Measurements from ENCODE around the gene PIR. TPM values are rescaled to one million over a fixed set of nuclear protein-coding genes. Genes with fewer than 3 reads are reported as not detected.
A peak's percentile ranks its signal among the peaks of the same experiment; 100 is the strongest.

The PIR gene
- total RNA-seq, 1 donor from 2014 or later = 45.0 TPM

GRCh38 chrX:15483891-15484290 is 9.2 kb downstream of the PIR start:
- Mint-ChIP-seq H3K4me1 (no peaks in the 10 kb centered on the region), H3K27ac (no peak overlapping the region), H3K9me3 (no peaks in the 10 kb centered on the region), H3K4me3 (no peak overlapping the region), H3K27me3 (ENCODE audit: insufficient read depth, low read depth) (no peaks in the 10 kb centered on the region), H3K36me3 (peaks cover 19% of the 10 kb centered on the region)
- no peak overlapping the region for H3K27ac ChIP-seq
- H3K4me1 ChIP-seq = peaks cover 8% of the 10 kb centered on the region
- H2AFZ ChIP-seq (replicated peaks) = no peak overlapping the region
- no peak for DNase-seq (ENCODE audit: low spot score)
- no peak overlapping the region for H3K4me2 ChIP-seq
- no peaks in the 10 kb centered on the region for H3K36me3 ChIP-seq
- TF ChIP-seq EZH2 (IDR thresholded peaks at IDR 0.05) (no peak), EZH2phosphoT487 (IDR thresholded peaks at IDR 0.05) (no peak), CTCF (IDR thresholded peaks at IDR 0.05) (no peak)
- H3K4me3 ChIP-seq = no peak overlapping the region
- no peaks in the 10 kb centered on the region for H3K9me3 ChIP-seq (ENCODE audit: low read depth)
- H3K79me2 ChIP-seq (ENCODE audit: low read depth) = no peaks in the 10 kb centered on the region
- H4K20me1 ChIP-seq (ENCODE audit: low read depth) = no peaks in the 10 kb centered on the region
- H3K27me3 ChIP-seq = no peaks in the 10 kb centered on the region
- H3K9ac ChIP-seq = no peak overlapping the region
- H3F3A ChIP-seq (ENCODE audit: low read depth) = no peaks in the 10 kb centered on the region

GRCh38 chrX:15475486-15475885 is 17.6 kb downstream of the PIR start:
- Histone ChIP-seq H2AFZ (replicated peaks) (peak overlapping the region; percentile 27), H4K20me1 (ENCODE audit: low read depth) (no peaks in the 10 kb centered on the region), H3K9ac (no peak overlapping the region), H3K27me3 (no peaks in the 10 kb centered on the region), H3K9me3 (ENCODE audit: low read depth) (no peaks in the 10 kb centered on the region), H3K27ac (peak overlapping the region; percentile 27), H3K4me2 (peak overlapping the region; percentile 31), H3F3A (ENCODE audit: low read depth) (no peaks in the 10 kb centered on the region), H3K79me2 (ENCODE audit: low read depth) (no peaks in the 10 kb centered on the region), H3K4me3 (no peak overlapping the region), H3K4me1 (peaks cover 10% of the 10 kb centered on the region), H3K36me3 (no peaks in the 10 kb centered on the region)
- H3K27me3 Mint-ChIP-seq (ENCODE audit: insufficient read depth, low read depth) = no peaks in the 10 kb centered on the region
- no peak for TF ChIP-seq EZH2 (IDR thresholded peaks at IDR 0.05)
- no peak for TF ChIP-seq CTCF (IDR thresholded peaks at IDR 0.05)
- TF ChIP-seq EZH2phosphoT487 (IDR thresholded peaks at IDR 0.05) = no peak
- no peaks in the 10 kb centered on the region for H3K9me3 Mint-ChIP-seq
- no peak overlapping the region for H3K4me3 Mint-ChIP-seq
- no peak for DNase-seq (ENCODE audit: low spot score)
- H3K36me3 Mint-ChIP-seq = peaks cover 16% of the 10 kb centered on the region
- peaks cover 15% of the 10 kb centered on the region for H3K4me1 Mint-ChIP-seq
- H3K27ac Mint-ChIP-seq = no peak overlapping the region

GRCh38 chrX:15475021-15475420 is 18.1 kb downstream of the PIR start:
- Mint-ChIP-seq H3K9me3 (no peaks in the 10 kb centered on the region), H3K36me3 (peaks cover 12% of the 10 kb centered on the region), H3K27me3 (ENCODE audit: insufficient read depth, low read depth) (no peaks in the 10 kb centered on the region), H3K27ac (no peak overlapping the region), H3K4me1 (peaks cover 15% of the 10 kb centered on the region), H3K4me3 (no peak overlapping the region)
- H3K27me3 ChIP-seq = no peaks in the 10 kb centered on the region
- DNase-seq (ENCODE audit: low spot score) = no peak
- peak overlapping the region; percentile 27 for H2AFZ ChIP-seq (replicated peaks)
- H3K36me3 ChIP-seq = no peaks in the 10 kb centered on the region
- peaks cover 10% of the 10 kb centered on the region for H3K4me1 ChIP-seq
- H3K9me3 ChIP-seq (ENCODE audit: low read depth) = no peaks in the 10 kb centered on the region
- H3K4me2 ChIP-seq = peak overlapping the region; percentile 31
- no peaks in the 10 kb centered on the region for H3F3A ChIP-seq (ENCODE audit: low read depth)
- no peak overlapping the region for H3K9ac ChIP-seq
- H3K4me3 ChIP-seq = no peak overlapping the region
- H3K27ac ChIP-seq = peak overlapping the region; percentile 27
- no peaks in the 10 kb centered on the region for H3K79me2 ChIP-seq (ENCODE audit: low read depth)
- TF ChIP-seq EZH2 (IDR thresholded peaks at IDR 0.05) (no peak), EZH2phosphoT487 (IDR thresholded peaks at IDR 0.05) (no peak), CTCF (IDR thresholded peaks at IDR 0.05) (no peak)
- H4K20me1 ChIP-seq (ENCODE audit: low read depth) = no peaks in the 10 kb centered on the region
